Measurements from ENCODE around the gene SSBP3. TPM values are rescaled to one million over a fixed set of nuclear protein-coding genes. Genes with fewer than 3 reads are reported as not detected.

The SSBP3 gene
- total and polyA plus RNA-seq, 9 of the 15 experiments (the other 6 are each of a cell fraction or from before 2014, with no cell fraction given), result 8.7 to 108 (median 33.8) TPM

DNA sequence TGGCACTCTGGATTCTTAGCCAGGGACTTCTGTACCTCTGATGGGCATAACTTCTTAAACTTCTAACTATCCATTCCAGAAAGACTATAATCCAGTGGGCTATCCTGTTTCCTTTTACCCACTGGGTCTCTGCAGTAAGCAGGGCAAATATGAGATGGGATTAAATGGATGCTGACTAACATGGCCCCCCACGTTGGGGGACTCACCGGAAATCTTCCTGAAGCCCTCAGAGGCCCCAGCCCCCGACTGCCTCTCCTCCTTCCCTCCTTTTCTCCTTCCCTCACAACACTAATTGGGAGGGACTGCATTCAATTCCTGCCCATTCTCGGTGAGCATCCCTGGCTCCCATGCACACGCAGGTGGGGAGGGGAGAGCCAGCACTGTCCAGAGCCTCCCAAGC, 70.1 kb downstream of the SSBP3 start (continued):
- TF ChIP-seq ZNF408 (CRISPR knock-in tag; IDR thresholded peaks at IDR 0.05; ENCODE audit: low read depth), result no peak
- no peak for TF ChIP-seq RBFOX2 (IDR thresholded peaks at IDR 0.05; ENCODE audit: low read depth, low read length)
- TF ChIP-seq NFXL1 (CRISPR knock-in tag; IDR thresholded peaks at IDR 0.05), result no peak
- TF ChIP-seq MCM3 (IDR thresholded peaks at IDR 0.05), result no peak
- TF ChIP-seq KAT2B (IDR thresholded peaks at IDR 0.05; ENCODE audit: low read depth, low read length), result no peak
- no peak for TF ChIP-seq SMARCC2 (IDR thresholded peaks at IDR 0.05; ENCODE audit: low read depth)
- TF ChIP-seq RAD21 (CRISPR knock-in tag; conservative IDR thresholded peaks at IDR 0.05 in 1 of 2, IDR thresholded peaks at IDR 0.05 in 1 of 2), result no peak
- TF ChIP-seq EWSR1 (IDR thresholded peaks at IDR 0.05; ENCODE audit: borderline replicate concordance, low read depth, partially characterized antibody), result no peak
- TF ChIP-seq FOS (IDR thresholded peaks at IDR 0.05; ENCODE audit: extremely low read depth, insufficient read length), result no peak

DNA sequence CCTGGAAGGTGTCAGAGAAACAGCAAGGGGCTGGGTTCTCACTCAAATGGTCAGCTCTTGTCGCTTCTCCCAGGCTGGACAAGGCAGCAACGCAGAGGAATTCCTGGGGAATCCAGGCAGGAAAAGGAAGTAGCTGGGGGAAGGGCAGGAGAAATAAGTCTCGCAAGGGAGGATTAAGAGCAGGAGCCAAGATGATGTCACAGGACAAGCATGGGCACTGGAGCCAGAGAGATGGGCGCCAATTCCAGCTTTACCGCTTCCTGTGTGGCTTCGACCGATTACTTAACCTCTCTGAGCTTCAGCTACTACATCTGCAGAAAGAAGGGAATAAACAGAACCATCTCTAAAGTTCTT, 70.5 kb downstream of the SSBP3 start:
- no peak overlapping the region for H3K4me2 ChIP-seq (ENCODE audit: insufficient read depth, low read length)
- intact Hi-C loops (cut with micrococcal nuclease), result no loop called here
- peaks cover 50% of the 10 kb centered on the region for H4K20me1 ChIP-seq (replicated peaks; ENCODE audit: control insufficient read depth, insufficient read depth, low read length)
- WGBS (ENCODE audit: insufficient coverage, low coverage, missing lambda C conversion rate), result 93% methylated on average over 7 of the region's 7 CpGs
- no peak overlapping the region for H3K4me3 ChIP-seq
- TF ChIP-seq ZFP36 (IDR thresholded peaks at IDR 0.05; ENCODE audit: low read depth, low read length, partially characterized antibody) (peak; percentile 38), ZNF121 (CRISPR knock-in tag; conservative IDR thresholded peaks at IDR 0.05) (peak; percentile 49), RBM25 (IDR thresholded peaks at IDR 0.05; ENCODE audit: low read depth, low read length, severe bottlenecking) (peak; percentile 78), HLTF (IDR thresholded peaks at IDR 0.05) (no peak), NR1H2 (CRISPR knock-in tag; IDR thresholded peaks at IDR 0.05) (no peak), BCOR (IDR thresholded peaks at IDR 0.05) (0 out of 2 replicates have a peak, but pooled peaks have one; percentile 37)
- TF ChIP-seq, protein P1, sequence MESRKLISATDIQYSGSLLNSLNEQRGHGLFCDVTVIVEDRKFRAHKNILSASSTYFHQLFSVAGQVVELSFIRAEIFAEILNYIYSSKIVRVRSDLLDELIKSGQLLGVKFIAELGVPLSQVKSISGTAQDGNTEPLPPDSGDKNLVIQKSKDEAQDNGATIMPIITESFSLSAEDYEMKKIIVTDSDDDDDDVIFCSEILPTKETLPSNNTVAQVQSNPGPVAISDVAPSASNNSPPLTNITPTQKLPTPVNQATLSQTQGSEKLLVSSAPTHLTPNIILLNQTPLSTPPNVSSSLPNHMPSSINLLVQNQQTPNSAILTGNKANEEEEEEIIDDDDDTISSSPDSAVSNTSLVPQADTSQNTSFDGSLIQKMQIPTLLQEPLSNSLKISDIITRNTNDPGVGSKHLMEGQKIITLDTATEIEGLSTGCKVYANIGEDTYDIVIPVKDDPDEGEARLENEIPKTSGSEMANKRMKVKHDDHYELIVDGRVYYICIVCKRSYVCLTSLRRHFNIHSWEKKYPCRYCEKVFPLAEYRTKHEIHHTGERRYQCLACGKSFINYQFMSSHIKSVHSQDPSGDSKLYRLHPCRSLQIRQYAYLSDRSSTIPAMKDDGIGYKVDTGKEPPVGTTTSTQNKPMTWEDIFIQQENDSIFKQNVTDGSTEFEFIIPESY (CRISPR knock-in tag; IDR thresholded peaks at IDR 0.05), result peak; percentile 87
- ChIA-PET CTCF (ENCODE audit: low intra/inter-chr PET ratio) (no interaction called here), POLR2A (interaction anchor here (0.7 to 1.5 kb wide), 2 partner anchors 30 to 69 kb away, joined by 3 read pairs; no protein-coding TSS in a partner anchor)
- ATAC-seq (no peak), DNase-seq (ENCODE audit: extremely low read depth in 1 of 4, low spot score in 3 of 4) (no peak), FAIRE-seq (no peak)
- H3K79me2 ChIP-seq (ENCODE audit: control insufficient read depth, insufficient read depth, low read length), result peaks cover 49% of the 10 kb centered on the region
- peaks cover 27% of the 10 kb centered on the region; the same call in 2 of the 3 replicates for H3K36me3 ChIP-seq (ENCODE audit: control insufficient read depth, insufficient read depth, low read length)
- no TSS peak for BruUV-seq (replicated peaks)
- no peaks in the 10 kb centered on the region for H3K27me3 ChIP-seq (ENCODE audit: control insufficient read depth in 2 of 2, insufficient read depth in 2 of 2, low read length in 2 of 2)
- no peak overlapping the region for H3K27ac ChIP-seq (ENCODE audit: extremely low read depth, low read depth, low read length)
- H3K4me1 ChIP-seq (replicated peaks in 1 of 2; ENCODE audit: control insufficient read depth in 2 of 2, insufficient read depth in 2 of 2, low read length in 2 of 2), result peaks cover 0 to 6% of the 10 kb centered on the region in 2 experiments; a peak in 3 of 5 replicates
- H2AFZ ChIP-seq (ENCODE audit: low read depth, low read length), result no peak overlapping the region
- H3K9ac ChIP-seq (ENCODE audit: insufficient read depth in 1 of 2, low read depth in 2 of 2, low read length in 2 of 2), result peak overlapping the region in 1 of 2 experiments; percentile 39; a peak in 1 of 4 replicates
- in situ Hi-C loops (cut with MboI), result no loop called here
- H3K9me1 ChIP-seq (ENCODE audit: control insufficient read depth, insufficient read depth, low read length), result peaks cover 9% of the 10 kb centered on the region
- H3K9me3 ChIP-seq (replicated peaks; ENCODE audit: control insufficient read depth, insufficient read depth, low read depth, low read length), result no peaks in the 10 kb centered on the region
